ENCODE data around the gene RNF26.

DNA sequence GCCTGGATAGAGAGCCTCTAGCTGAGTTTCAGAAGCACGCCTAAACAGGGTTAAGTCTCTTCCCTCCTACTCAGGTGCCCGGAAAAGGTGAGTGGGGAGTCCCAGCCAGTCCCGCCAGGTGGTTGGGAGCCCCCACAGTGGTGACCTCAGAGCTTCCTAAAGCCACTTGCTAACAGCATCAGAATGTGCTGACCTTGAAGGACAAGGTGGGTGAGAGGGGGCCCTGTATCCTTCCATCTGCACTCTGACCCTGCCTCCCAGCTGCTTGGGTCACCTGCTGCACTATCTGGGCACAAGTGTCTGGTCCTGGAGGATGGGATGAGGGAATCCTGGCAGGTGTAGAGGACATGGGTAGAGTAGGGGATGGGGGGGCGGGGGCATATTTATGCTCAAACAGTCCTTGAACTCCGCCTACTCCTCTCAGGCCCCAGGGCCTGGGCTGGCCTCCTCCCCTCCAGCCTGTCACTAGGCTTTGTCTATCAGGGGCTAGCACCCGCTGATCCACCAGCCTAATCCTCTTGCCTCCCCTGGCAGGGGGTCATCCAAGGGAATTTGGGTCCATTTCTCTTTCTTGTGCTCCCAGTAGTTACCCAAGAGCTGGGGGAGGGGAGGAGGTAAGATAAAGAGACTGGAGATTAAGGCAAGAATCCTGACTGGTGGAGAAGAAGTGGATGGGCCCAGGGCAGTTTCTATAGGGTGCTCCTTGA, 43.8 kb downstream of the RNF26 start:
- TF ChIP-seq, protein P1, sequence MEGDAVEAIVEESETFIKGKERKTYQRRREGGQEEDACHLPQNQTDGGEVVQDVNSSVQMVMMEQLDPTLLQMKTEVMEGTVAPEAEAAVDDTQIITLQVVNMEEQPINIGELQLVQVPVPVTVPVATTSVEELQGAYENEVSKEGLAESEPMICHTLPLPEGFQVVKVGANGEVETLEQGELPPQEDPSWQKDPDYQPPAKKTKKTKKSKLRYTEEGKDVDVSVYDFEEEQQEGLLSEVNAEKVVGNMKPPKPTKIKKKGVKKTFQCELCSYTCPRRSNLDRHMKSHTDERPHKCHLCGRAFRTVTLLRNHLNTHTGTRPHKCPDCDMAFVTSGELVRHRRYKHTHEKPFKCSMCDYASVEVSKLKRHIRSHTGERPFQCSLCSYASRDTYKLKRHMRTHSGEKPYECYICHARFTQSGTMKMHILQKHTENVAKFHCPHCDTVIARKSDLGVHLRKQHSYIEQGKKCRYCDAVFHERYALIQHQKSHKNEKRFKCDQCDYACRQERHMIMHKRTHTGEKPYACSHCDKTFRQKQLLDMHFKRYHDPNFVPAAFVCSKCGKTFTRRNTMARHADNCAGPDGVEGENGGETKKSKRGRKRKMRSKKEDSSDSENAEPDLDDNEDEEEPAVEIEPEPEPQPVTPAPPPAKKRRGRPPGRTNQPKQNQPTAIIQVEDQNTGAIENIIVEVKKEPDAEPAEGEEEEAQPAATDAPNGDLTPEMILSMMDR (conservative IDR thresholded peaks at IDR 0.05 in 1 of 2, IDR thresholded peaks at IDR 0.05 in 1 of 2; ENCODE audit: low read depth in 1 of 2, low read length in 2 of 2) = no peak
- no peak for TF ChIP-seq EZH2 (IDR thresholded peaks at IDR 0.05; ENCODE audit: low read length, missing control alignments)

Data from fibroblast of lung (primary cell).